NCI-H526 treated with DMSO at 0.1 percent for 48 hours (cell line): ENCODE results near the gene ITGAX.
"Not testable (repeated sequence)": the region's sequence is repeated elsewhere in the genome, so short reads cannot be mapped to it uniquely, and the experiment has no call there.

ENCODE experiments used
- DNase-seq: peaks from one replicate; lab custom pipeline; 2025; lab: John Stamatoyannopoulos, UW

The ITGAX gene

DNA sequence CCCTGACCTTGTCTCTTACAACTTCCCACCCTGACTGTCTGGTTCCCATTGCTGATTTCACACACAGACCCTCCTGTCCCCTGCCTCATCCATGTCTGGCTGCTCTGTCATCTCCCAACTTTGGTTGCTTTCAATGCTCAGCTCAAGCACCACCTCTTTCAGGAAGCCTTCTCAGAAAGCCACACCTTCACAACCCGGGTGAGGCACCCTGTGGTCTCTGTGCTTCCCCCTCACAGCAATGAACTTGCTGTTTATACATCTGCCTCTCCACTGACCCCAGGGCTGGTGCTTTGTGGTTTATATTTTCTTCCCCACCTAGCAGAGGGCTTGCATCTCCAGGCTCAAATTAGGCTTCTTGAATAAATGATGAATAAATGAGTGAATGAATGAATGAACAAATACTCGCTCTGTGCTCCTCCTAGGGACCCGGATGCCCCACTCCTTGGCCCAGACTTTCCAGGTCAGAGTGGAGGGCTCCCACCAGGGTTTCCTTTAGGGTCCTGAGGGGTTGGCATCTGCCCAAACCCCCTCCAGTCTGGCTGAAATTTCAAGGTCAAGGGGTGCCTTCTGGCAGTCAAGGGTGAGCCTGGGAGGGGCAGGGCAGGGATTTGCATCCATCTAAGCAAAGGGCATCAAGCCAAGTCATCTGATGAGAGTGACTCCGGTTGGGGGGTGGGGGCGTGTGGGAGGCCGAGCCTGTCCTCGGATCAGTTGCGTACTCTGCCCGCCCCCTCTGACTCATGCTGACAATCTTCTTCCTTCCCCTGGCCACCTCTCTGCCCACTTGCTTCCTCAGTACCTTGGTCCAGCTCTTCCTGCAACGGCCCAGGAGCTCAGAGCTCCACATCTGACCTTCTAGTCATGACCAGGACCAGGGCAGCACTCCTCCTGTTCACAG lies at the start of gene ITGAX:
ITGAX (plus strand) TSS at position 783 of the 898 bp plus-strand sequence; CDS start at position 862, 79 bp downstream.
- DNase-seq: no peak

GRCh38 chr16:31305219-31305618 lies 49.8 kb upstream of the ITGAX start:
- DNase-seq: no peak

GRCh38 chr16:31308381-31308780 lies 46.6 kb upstream of the ITGAX start:
- DNase-seq: not testable (repeated sequence)

- DNase-seq: no peak
These were observed 32.5 kb upstream of the ITGAX start for GRCh38 chr16:31322500-31322899.

DNA sequence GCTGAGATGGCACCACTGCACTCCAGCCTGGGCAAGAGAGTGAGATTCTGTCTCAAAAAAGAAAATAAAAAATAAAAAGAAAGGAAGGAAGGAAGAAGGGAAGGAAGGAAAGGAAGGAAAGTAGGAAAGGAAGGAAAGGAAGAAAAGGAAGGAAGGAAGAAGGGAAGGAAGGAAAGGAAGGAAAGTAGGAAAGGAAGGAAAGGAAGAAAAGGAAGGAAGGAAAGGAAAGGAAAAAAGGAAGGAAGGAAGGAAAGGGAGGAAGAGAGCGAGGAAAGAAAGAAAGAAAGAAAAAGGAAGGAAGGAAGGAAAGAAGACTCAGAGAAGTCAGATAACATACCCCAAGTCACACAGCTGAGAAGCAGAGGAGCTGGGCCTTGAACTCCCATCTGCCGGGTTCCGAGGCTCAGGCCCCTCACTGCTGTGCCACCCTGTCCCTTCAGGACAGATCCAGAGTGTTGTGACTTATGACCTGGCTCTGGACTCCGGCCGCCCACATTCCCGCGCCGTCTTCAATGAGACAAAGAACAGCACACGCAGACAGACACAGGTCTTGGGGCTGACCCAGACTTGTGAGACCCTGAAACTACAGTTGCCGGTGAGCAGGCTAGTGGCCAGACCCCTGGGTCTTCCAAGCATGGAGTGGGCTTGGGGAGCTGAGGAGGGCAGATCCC lies 30.9 kb upstream of the ITGAX start:
- DNase-seq: no peak

DNA sequence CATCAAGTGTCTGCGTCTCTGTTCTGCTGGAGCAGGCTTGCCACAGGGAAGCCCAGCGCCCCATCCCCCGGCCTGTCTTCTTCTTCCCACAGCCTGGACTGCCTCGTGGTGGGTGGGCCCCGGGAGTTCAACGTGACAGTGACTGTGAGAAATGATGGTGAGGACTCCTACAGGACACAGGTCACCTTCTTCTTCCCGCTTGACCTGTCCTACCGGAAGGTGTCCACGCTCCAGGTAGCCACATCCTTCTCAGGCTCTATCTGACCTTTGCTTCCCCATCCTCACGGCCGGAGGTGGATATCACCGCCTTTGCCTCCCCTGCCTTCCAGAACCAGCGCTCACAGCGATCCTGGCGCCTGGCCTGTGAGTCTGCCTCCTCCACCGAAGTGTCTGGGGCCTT lies 29.8 kb upstream of the ITGAX start:
- no peak for DNase-seq

DNA sequence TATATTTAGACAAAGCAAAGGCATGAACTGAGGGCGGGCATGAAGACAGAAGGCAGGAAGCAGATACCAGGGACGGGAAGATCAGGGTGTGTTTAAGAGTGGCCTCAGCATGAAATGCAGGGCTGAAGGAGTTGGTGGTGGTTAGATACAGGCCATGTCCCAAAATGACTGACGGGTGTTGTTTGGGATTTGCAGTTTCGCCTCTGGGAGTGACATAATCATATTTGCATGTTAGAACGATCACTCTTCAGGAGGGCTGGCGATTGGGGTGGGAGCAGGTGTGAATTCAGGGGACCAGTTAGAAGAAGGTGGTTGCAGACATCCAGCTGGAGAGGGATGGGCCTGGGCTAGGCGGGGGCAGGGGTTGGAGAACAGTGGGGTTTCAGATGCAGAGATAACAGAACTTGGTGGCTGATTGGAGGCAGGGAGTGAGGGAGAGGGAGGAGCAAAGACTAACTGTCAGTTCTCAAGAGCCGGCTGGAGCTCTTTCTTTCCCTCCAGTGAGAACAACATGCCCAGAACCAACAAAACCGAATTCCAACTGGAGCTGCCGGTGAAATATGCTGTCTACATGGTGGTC lies 27.2 kb upstream of the ITGAX start:
- no peak for DNase-seq

- no peak for DNase-seq
These were observed 26.5 kb upstream of the ITGAX start for GRCh38 chr16:31328322-31329052.

GRCh38 chr16:31329671-31330552 lies 25.1 kb upstream of the ITGAX start:
- no peak for DNase-seq

- no peak for DNase-seq
These were observed 24.5 kb upstream of the ITGAX start for GRCh38 chr16:31330553-31330890.

DNA sequence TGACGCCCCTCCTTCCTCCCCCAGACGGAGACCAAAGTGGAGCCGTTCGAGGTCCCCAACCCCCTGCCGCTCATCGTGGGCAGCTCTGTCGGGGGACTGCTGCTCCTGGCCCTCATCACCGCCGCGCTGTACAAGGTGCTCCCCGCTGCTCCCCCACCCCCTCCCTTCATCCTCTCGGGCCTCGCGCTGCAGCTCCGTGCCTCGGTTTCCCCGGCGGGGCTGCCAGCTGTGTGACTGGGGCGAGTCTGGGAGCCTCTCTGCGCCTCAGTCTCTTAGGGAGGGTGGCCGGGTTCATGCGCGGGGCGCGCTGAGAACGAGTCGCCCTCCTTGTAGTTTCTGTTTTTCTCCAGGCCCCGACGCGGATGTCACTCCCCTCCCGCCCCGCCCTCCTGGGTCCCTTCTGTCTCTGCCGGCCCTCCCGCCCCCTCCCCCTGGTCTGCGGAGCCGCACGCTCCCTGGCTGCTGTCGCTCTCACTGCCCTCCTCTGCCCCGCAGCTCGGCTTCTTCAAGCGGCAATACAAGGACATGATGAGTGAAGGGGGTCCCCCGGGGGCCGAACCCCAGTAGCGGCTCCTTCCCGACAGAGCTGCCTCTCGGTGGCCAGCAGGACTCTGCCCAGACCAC lies 23.7 kb upstream of the ITGAX start:
- no peak for DNase-seq

GRCh38 chr16:31331807-31332301 lies 23.1 kb upstream of the ITGAX start:
- no peak for DNase-seq

GRCh38 chr16:31332544-31332943 lies 22.4 kb upstream of the ITGAX start:
- DNase-seq: no peak

DNA sequence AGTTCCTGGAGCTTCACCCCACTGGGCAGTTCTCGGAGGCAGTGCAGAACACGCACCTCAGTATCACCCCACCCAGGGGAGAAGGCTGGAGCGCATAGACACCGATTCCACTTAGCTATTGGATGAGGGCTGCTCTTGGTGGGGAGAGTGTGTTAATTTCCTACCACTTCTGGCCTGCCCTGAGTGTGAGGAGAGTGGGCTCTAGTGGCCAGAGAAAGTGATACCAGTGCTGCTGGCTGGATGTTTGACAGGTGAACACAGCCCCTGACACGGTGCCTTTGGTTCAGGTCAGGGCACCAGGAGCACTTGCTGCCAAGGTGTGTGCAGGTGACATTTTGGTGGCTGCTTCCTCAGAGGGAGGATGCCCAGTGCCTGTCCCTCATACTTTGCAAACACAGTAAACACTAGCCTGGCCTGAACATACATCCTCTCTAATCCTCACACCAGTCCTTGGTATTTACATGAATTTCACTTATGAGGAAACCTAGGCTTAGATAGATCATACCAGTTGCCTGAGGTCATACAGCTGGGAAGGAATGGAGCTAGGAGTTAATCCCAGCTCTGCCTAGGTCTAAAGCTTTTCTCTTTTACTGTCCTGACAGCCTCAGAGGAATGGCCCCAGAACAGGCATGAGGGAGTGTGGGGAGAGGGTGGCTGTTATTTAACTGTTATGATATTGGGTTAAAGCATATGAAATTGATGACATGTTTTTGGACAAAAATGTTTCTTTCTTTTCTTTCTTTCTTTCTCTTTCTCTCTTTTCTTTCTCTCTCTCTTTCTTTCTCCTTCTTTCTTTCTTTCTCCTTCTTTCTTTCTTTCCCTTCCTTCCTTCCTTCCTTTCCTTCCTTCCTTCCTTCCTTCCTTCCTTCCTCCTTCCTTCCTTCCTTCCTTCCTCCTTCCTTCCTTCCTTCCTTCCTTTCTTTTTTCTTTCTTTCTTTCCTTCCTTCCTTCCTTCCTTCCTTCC lies 21.0 kb upstream of the ITGAX start:
- peak; percentile 18 for DNase-seq

DNA sequence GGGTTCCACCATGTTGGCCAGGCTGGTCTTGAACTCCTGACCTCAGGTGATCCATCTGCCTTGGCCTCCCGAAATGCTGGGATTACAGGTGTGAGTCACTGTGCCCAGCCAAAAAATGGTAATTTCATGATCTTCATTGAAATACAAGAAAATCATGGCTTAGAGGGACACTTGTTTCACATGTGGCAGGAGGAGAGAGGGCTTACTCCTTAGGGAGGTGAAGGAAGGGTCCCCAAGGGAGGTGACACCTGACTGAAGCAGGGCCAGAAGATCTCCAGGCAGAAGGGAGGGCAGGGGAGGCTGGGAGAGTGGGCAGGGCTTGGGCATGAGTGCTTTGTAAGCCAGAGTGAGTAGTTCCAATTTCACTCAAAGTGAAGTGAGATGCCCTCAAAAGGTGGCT lies 20.0 kb upstream of the ITGAX start:
- DNase-seq: no peak

DNA sequence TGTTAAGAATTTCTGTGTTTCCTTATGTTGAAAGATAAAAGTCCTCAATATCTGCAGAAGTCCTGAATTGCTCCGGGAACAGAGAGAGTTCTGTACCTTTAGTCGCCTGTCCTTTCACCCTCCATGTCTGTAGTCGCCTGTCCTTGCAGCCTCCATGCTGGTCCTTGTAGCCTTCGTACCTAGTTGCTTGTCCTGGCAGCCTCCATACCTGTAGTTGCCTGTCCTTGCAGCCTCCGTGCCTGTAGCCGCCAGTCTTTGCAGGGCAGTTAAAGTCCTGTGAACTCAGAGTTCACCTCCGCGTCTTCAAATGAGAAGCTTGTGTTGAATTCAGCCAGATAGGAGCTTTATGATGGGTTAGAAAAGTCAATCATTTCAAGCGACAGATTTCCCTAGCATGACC lies 19.5 kb upstream of the ITGAX start:
- DNase-seq: no peak

GRCh38 chr16:31338166-31338685 lies 16.8 kb upstream of the ITGAX start:
- not testable (repeated sequence) for DNase-seq

- DNase-seq: no peak
These were observed 10.3 kb upstream of the ITGAX start for GRCh38 chr16:31344712-31345111.

- no peak for DNase-seq
These were observed 7.5 kb upstream of the ITGAX start for GRCh38 chr16:31347445-31347844.
